Stimulated activated CD4-positive, alpha-beta T cell treated with anti-CD3 and anti-CD28 coated beads, Interleukin-4, amount 100 ng/mL, for 24 hours (primary cell): ENCODE data around the gene EPHB1.
"Not testable (repeated sequence)": the region's sequence is repeated elsewhere in the genome, so short reads cannot be mapped to it uniquely, and the experiment has no call there.

Experiments used
- DNase-seq: peaks from one replicate; pipeline ENCODE4 v3.0.0-alpha.2; 2020

The EPHB1 gene

GRCh38 chr3:135231737-135232136 is 436.7 kb downstream of the EPHB1 start:
- DNase-seq: no peak

GRCh38 chr3:135232226-135232625 is 437.2 kb downstream of the EPHB1 start:
- DNase-seq: no peak

GRCh38 chr3:135233476-135233875 is 438.4 kb downstream of the EPHB1 start:
- not testable (repeated sequence) for DNase-seq

GRCh38 chr3:135235541-135235940 is 440.5 kb downstream of the EPHB1 start:
- DNase-seq: no peak

GRCh38 chr3:135237371-135238143 is 442.5 kb downstream of the EPHB1 start:
- no peak for DNase-seq

GRCh38 chr3:135238236-135238830 is 443.3 kb downstream of the EPHB1 start:
- no peak for DNase-seq

GRCh38 chr3:135238871-135239614 is 444.0 kb downstream of the EPHB1 start:
- no peak for DNase-seq

GRCh38 chr3:135239615-135239884 is 444.5 kb downstream of the EPHB1 start:
- no peak for DNase-seq

GRCh38 chr3:135240426-135240825 is 445.4 kb downstream of the EPHB1 start:
- DNase-seq: no peak

- no peak for DNase-seq
These were observed 447.2 kb downstream of the EPHB1 start for GRCh38 chr3:135242285-135242684.

GRCh38 chr3:135243616-135244015 is 448.6 kb downstream of the EPHB1 start:
- no peak for DNase-seq

- DNase-seq: no peak
These were observed 451.0 kb downstream of the EPHB1 start for GRCh38 chr3:135246027-135246426.

GRCh38 chr3:135248213-135248612 is 453.2 kb downstream of the EPHB1 start:
- DNase-seq: no peak

GRCh38 chr3:135249186-135249585 is 454.1 kb downstream of the EPHB1 start:
- no peak for DNase-seq

GRCh38 chr3:135258916-135259315 is 463.9 kb downstream of the EPHB1 start:
- DNase-seq: no peak

- no peak for DNase-seq
These were observed 465.0 kb downstream of the EPHB1 start for GRCh38 chr3:135260025-135260424.

- no peak for DNase-seq
These were observed 466.2 kb downstream of the EPHB1 start for GRCh38 chr3:135261214-135261775.

GRCh38 chr3:135261916-135262315 is 466.9 kb downstream of the EPHB1 start:
- no peak for DNase-seq

GRCh38 chr3:135262441-135262840 is 467.4 kb downstream of the EPHB1 start:
- DNase-seq: no peak

GRCh38 chr3:135263331-135263730 is 468.3 kb downstream of the EPHB1 start:
- DNase-seq: no peak

GRCh38 chr3:135267487-135267886 is 472.4 kb downstream of the EPHB1 start:
- DNase-seq: no peak

- no peak for DNase-seq
These were observed 474.0 kb downstream of the EPHB1 start for GRCh38 chr3:135268941-135269532.
